Coronary artery (tissue), 2 donors: ENCODE results near the gene INPP5J.

Experiments
- DNase-seq: peaks from one replicate; pipeline ENCODE4 v3.0.0-alpha.2; 2017; ENCODE audit warnings: low spot score
- H3K27ac ChIP-seq, 2 donors: fragments of 200-600 bp; sonication (generic); one replicate each; pipeline ENCODE4 v1.5.1; 2016 to 2019
- H3K4me3 ChIP-seq: fragments of 200-600 bp; sonication (generic); 2 replicates; pipeline ENCODE4 v1.5.1; 2016; ENCODE audit warnings: mild to moderate bottlenecking, moderate library complexity
- CTCF ChIP-seq: fragments of 200-600 bp; sonication (generic); IDR thresholded peaks from one replicate; pipeline ENCODE4 v1.5.1; 2019; ENCODE audit warnings: antibody characterized with exemption

The INPP5J gene

GRCh38 chr22:31119026-31119717 is 3.6 kb upstream of the INPP5J start:
- H3K27ac ChIP-seq, result no peak overlapping the region
- H3K4me3 ChIP-seq, result no peak overlapping the region
- TF ChIP-seq CTCF, result no peak
- no peak for DNase-seq

- DNase-seq, result no peak
- Histone ChIP-seq H3K27ac (no peak overlapping the region), H3K4me3 (no peak overlapping the region)
- TF ChIP-seq CTCF, result no peak
Observed at GRCh38 chr22:31120230-31120629, 2.5 kb upstream of the INPP5J start.

GRCh38 chr22:31120642-31121041 is 2.1 kb upstream of the INPP5J start:
- TF ChIP-seq CTCF, result no peak
- no peak for DNase-seq

GRCh38 chr22:31121403-31121802 is 1.4 kb upstream of the INPP5J start:
- no peak for TF ChIP-seq CTCF
- H3K4me3 ChIP-seq, result no peak overlapping the region
- DNase-seq, result no peak
- no peak overlapping the region for H3K27ac ChIP-seq

More at GRCh38 chr22:31120642-31121041, 2.1 kb upstream of the INPP5J start:
- H3K27ac ChIP-seq, result no peak overlapping the region
- H3K4me3 ChIP-seq, result no peak overlapping the region

GRCh38 chr22:31122196-31122531 is 602 bp upstream of the INPP5J start:
- DNase-seq, result no peak
- Histone ChIP-seq H3K27ac (peak overlapping the region; percentile 15 to 68), H3K4me3 (peak overlapping the region; percentile 71)
- TF ChIP-seq CTCF, result no peak

- no peak for TF ChIP-seq CTCF
- no peak for DNase-seq
- Histone ChIP-seq H3K27ac (peak overlapping the region; percentile 15 to 68), H3K4me3 (peak overlapping the region; percentile 71)
Observed at GRCh38 chr22:31123292-31123602, 481 bp downstream of the INPP5J start.

- no peak for DNase-seq
- Histone ChIP-seq H3K27ac (no peak overlapping the region), H3K4me3 (no peak overlapping the region)
- TF ChIP-seq CTCF, result no peak
Observed at GRCh38 chr22:31124290-31124689, 1.5 kb downstream of the INPP5J start.
